ENCODE data around the gene FBXO42. TPM values are rescaled to one million over a fixed set of nuclear protein-coding genes. Genes with fewer than 3 reads are reported as not detected.

The FBXO42 gene
- total and polyA plus RNA-seq, 9 of the 15 experiments (the other 6 are each of a cell fraction or from before 2014, with no cell fraction given), result 7.2 to 24.8 (median 17.4) TPM

DNA sequence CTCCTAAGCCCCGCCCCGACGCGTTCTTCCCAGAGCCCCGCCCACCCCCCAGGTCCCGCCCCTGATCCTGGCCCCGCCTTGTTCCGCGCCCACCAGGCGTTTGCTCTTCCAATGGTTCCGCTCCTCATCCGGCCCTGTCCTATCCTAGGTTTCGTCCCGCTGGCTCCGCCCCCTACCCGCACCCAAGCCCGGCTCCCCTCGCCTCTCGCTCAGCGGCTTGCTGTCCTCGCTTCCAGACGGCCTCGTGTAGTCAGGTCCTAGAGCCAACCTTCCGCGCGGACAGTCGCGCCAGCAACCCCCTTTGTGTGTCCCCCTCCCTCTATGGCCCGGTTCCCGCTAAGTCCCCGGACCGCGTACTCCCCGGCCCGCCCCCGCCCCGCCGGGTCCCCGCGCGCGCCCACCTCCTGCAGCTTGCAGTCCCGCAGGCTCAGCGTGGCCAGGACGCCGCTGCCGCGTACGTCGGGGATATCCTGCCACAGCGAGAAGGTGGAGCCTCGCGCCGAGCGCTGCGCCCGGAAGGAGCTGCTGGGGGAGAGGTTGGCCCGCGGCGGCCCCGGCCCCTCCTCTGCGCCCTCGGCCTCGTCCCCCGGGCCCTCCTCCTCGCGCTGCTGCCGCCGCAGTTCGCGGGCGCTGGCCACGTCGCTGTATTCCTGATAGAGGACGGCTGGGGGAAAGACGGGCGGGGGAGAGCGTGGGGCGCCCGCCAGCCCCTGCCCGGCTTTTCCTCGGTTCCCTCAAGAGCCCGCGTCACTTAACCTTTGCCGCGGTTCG lies 145.5 kb downstream of the FBXO42 start (continued):
- TF ChIP-seq, protein P1, sequence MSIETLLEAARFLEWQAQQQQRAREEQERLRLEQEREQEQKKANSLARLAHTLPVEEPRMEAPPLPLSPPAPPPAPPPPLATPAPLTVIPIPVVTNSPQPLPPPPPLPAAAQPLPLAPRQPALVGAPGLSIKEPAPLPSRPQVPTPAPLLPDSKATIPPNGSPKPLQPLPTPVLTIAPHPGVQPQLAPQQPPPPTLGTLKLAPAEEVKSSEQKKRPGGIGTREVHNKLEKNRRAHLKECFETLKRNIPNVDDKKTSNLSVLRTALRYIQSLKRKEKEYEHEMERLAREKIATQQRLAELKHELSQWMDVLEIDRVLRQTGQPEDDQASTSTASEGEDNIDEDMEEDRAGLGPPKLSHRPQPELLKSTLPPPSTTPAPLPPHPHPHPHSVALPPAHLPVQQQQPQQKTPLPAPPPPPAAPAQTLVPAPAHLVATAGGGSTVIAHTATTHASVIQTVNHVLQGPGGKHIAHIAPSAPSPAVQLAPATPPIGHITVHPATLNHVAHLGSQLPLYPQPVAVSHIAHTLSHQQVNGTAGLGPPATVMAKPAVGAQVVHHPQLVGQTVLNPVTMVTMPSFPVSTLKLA (conservative IDR thresholded peaks at IDR 0.05), result peak; percentile 97 to 98
- no peak for TF ChIP-seq SNRNP70 (optimal IDR thresholded peaks at IDR 0.05; ENCODE audit: low read depth, low read length)
- TF ChIP-seq, protein P2, sequence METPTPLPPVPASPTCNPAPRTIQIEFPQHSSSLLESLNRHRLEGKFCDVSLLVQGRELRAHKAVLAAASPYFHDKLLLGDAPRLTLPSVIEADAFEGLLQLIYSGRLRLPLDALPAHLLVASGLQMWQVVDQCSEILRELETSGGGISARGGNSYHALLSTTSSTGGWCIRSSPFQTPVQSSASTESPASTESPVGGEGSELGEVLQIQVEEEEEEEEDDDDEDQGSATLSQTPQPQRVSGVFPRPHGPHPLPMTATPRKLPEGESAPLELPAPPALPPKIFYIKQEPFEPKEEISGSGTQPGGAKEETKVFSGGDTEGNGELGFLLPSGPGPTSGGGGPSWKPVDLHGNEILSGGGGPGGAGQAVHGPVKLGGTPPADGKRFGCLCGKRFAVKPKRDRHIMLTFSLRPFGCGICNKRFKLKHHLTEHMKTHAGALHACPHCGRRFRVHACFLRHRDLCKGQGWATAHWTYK (CRISPR knock-in tag; IDR thresholded peaks at IDR 0.05), result peak; percentile 65; the same call in 1 of the 2 replicates
- TF ChIP-seq NR3C1 (CRISPR knock-in tag; IDR thresholded peaks at IDR 0.05), result peak; percentile 46
- no peak for TF ChIP-seq CBX3 (IDR thresholded peaks at IDR 0.05; ENCODE audit: borderline replicate concordance in 1 of 2, low read length in 2 of 2)
- TF ChIP-seq RNF2 (IDR thresholded peaks at IDR 0.05), result peak; percentile 77
- no peak for TF ChIP-seq MTA1 (IDR thresholded peaks at IDR 0.05; ENCODE audit: borderline replicate concordance)
- TF ChIP-seq NCOR1 (IDR thresholded peaks at IDR 0.05), result no peak
- no peak for TF ChIP-seq RBM17 (IDR thresholded peaks at IDR 0.05; ENCODE audit: borderline replicate concordance, low read depth, low read length)
- TF ChIP-seq PHF8 (IDR thresholded peaks at IDR 0.05; ENCODE audit: borderline replicate concordance, low read length), result peak; percentile 71; the same call in 1 of the 2 replicates
- peak; percentile 95 for TF ChIP-seq TBP (optimal IDR thresholded peaks at IDR 0.05; ENCODE audit: low read depth, low read length)
- TF ChIP-seq, protein P3, sequence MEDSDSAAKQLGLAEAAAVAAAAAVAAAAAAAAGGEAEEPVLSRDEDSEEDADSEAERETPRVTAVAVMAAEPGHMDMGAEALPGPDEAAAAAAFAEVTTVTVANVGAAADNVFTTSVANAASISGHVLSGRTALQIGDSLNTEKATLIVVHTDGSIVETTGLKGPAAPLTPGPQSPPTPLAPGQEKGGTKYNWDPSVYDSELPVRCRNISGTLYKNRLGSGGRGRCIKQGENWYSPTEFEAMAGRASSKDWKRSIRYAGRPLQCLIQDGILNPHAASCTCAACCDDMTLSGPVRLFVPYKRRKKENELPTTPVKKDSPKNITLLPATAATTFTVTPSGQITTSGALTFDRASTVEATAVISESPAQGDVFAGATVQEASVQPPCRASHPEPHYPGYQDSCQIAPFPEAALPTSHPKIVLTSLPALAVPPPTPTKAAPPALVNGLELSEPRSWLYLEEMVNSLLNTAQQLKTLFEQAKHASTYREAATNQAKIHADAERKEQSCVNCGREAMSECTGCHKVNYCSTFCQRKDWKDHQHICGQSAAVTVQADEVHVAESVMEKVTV (CRISPR knock-in tag; IDR thresholded peaks at IDR 0.05), result no peak
- TF ChIP-seq, protein P4, sequence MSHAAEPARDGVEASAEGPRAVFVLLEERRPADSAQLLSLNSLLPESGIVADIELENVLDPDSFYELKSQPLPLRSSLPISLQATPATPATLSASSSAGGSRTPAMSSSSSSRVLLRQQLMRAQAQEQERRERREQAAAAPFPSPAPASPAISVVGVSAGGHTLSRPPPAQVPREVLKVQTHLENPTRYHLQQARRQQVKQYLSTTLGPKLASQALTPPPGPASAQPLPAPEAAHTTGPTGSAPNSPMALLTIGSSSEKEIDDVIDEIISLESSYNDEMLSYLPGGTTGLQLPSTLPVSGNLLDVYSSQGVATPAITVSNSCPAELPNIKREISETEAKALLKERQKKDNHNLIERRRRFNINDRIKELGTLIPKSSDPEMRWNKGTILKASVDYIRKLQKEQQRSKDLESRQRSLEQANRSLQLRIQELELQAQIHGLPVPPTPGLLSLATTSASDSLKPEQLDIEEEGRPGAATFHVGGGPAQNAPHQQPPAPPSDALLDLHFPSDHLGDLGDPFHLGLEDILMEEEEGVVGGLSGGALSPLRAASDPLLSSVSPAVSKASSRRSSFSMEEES (CRISPR knock-in tag; IDR thresholded peaks at IDR 0.05), result no peak
- TF ChIP-seq NFXL1 (CRISPR knock-in tag; IDR thresholded peaks at IDR 0.05), result no peak
- 0 out of 2 replicates have a peak, but pooled peaks have one; percentile 12 for TF ChIP-seq E2F3 (CRISPR knock-in tag; IDR thresholded peaks at IDR 0.05)

All from K562 (cell line).